Measurements from ENCODE around the gene EML1. TPM values are rescaled to one million over a fixed set of nuclear protein-coding genes. Genes with fewer than 3 reads are reported as not detected.

Gene EML1
- total RNA-seq, 3 donors from 2014 or later: 5.4 to 82.5 (median 8.1) TPM

GRCh38 chr14:99904506-99904905 lies 111.3 kb downstream of the EML1 start:
- TF ChIP-seq CTCF (IDR thresholded peaks at IDR 0.05): no peak
- H3K9me3 ChIP-seq: no peaks in the 10 kb centered on the region
- ATAC-seq: no peak
- DNase-seq: no peak
- H3K36me3 ChIP-seq (ENCODE audit: low read depth): no peaks in the 10 kb centered on the region
- intact Hi-C loops (cut with DNase I, micrococcal nuclease): no loop called here
- H3K4me3 ChIP-seq: no peak overlapping the region
- H3K4me1 ChIP-seq (ENCODE audit: low read depth): no peaks in the 10 kb centered on the region

GRCh38 chr14:99905121-99905520 lies 111.9 kb downstream of the EML1 start:
- no peak for TF ChIP-seq CTCF (IDR thresholded peaks at IDR 0.05)
- Histone ChIP-seq H3K4me1 (ENCODE audit: low read depth) (no peaks in the 10 kb centered on the region), H3K36me3 (ENCODE audit: low read depth) (no peaks in the 10 kb centered on the region), H3K9me3 (no peaks in the 10 kb centered on the region), H3K4me3 (no peak overlapping the region)
- ATAC-seq: no peak
- DNase-seq: no peak
- intact Hi-C loops (cut with DNase I, micrococcal nuclease): no loop called here

- no peaks in the 10 kb centered on the region for H3K4me1 ChIP-seq (ENCODE audit: low read depth)
- intact Hi-C loops (cut with DNase I, micrococcal nuclease): no loop called here
- no peaks in the 10 kb centered on the region for H3K9me3 ChIP-seq
- ATAC-seq (no peak), DNase-seq (no peak)
- H3K4me3 ChIP-seq: no peak overlapping the region
- no peak for TF ChIP-seq CTCF (IDR thresholded peaks at IDR 0.05)
- no peaks in the 10 kb centered on the region for H3K36me3 ChIP-seq (ENCODE audit: low read depth)
These were observed 114.8 kb downstream of the EML1 start for GRCh38 chr14:99907761-99908652.

- Histone ChIP-seq H3K9me3 (no peaks in the 10 kb centered on the region), H3K4me3 (no peak overlapping the region), H3K36me3 (ENCODE audit: low read depth) (no peaks in the 10 kb centered on the region), H3K4me1 (ENCODE audit: low read depth) (no peaks in the 10 kb centered on the region)
- DNase-seq: no peak
- no peak for ATAC-seq
- TF ChIP-seq CTCF (IDR thresholded peaks at IDR 0.05): no peak
- intact Hi-C loops (cut with DNase I, micrococcal nuclease): no loop called here
These were observed 115.5 kb downstream of the EML1 start for GRCh38 chr14:99908653-99909250.

- no peak for ATAC-seq
- Histone ChIP-seq H3K4me1 (ENCODE audit: low read depth) (no peaks in the 10 kb centered on the region), H3K9me3 (no peaks in the 10 kb centered on the region), H3K36me3 (ENCODE audit: low read depth) (no peaks in the 10 kb centered on the region), H3K4me3 (no peak overlapping the region)
- DNase-seq: no peak
- intact Hi-C loops (cut with DNase I, micrococcal nuclease): no loop called here
- no peak for TF ChIP-seq CTCF (IDR thresholded peaks at IDR 0.05)
These were observed 116.4 kb downstream of the EML1 start for GRCh38 chr14:99909513-99910064.
